ENCODE data around the gene TRDN.
"Not testable (repeated sequence)": the region's sequence is repeated elsewhere in the genome, so short reads cannot be mapped to it uniquely, and the experiment has no call there.

GRCh38 chr6:123557474-123557873 is 79.3 kb downstream of the TRDN start:
- not testable (repeated sequence) for TF ChIP-seq CTCF (IDR thresholded peaks at IDR 0.05; ENCODE audit: poor library complexity); EZH2 (IDR thresholded peaks at IDR 0.05; ENCODE audit: borderline replicate concordance); EZH2phosphoT487 (IDR thresholded peaks at IDR 0.05; ENCODE audit: low read depth, severe bottlenecking, unreplicated experiment)
